DOHH2 (cell line): ENCODE measurements around the gene LHX5.

Experiments
- H3F3A ChIP-seq: fragments of 200-600 bp; sonication (generic), shearing (Covaris generic); 2 replicates; pipeline ENCODE4 v1.6.0; 2016; ENCODE audit warnings: antibody characterized with exemption, mild to moderate bottlenecking; ENCODE audit not compliant: control insufficient read depth, insufficient read depth
- H3K27ac ChIP-seq: fragments of 200-600 bp; sonication (generic); 2 replicates; pipeline ENCODE4 v1.5.1; 2014; ENCODE audit warnings: low read depth, mild to moderate bottlenecking, low read length, moderate library complexity
- H3K27me3 ChIP-seq: fragments of 200-600 bp; sonication (generic); 2 replicates; pipeline ENCODE4 v1.6.1; 2014; ENCODE audit warnings: mild to moderate bottlenecking, low read length, mixed read lengths; ENCODE audit not compliant: control insufficient read depth
- H3K36me3 ChIP-seq: fragments of 200-600 bp; sonication (generic); 2 replicates; pipeline ENCODE4 v1.6.1; 2014; ENCODE audit warnings: mild to moderate bottlenecking, low read length, moderate library complexity, mixed read lengths; ENCODE audit not compliant: control insufficient read depth
- H3K4me1 ChIP-seq: fragments of 200-600 bp; sonication (generic); 2 replicates; pipeline ENCODE4 v1.6.1; 2014; ENCODE audit warnings: mild to moderate bottlenecking, low read length, mixed read lengths; ENCODE audit not compliant: control insufficient read depth
- H3K4me2 ChIP-seq: fragments of 200-600 bp; sonication (generic); 2 replicates; pipeline ENCODE4 v1.6.0; 2014; ENCODE audit warnings: mild to moderate bottlenecking, low read length, moderate library complexity
- H3K4me3 ChIP-seq: fragments of 200-600 bp; sonication (generic); 2 replicates; pipeline ENCODE4 v1.5.1; 2014; ENCODE audit warnings: mild to moderate bottlenecking, low read length, mixed read lengths
- H3K79me2 ChIP-seq: fragments of 200-600 bp; sonication (generic); 2 replicates; pipeline ENCODE4 v1.6.1; 2014; ENCODE audit warnings: mild to moderate bottlenecking, low read length, mixed read lengths; ENCODE audit not compliant: control insufficient read depth
- H3K9me2 ChIP-seq: fragments of 200-600 bp; sonication (generic); replicated peaks from 2 replicates; pipeline ENCODE4 v1.6.1; 2014; ENCODE audit warnings: mild to moderate bottlenecking, low read length, mixed read lengths; ENCODE audit not compliant: control insufficient read depth
- H3K9me3 ChIP-seq: fragments of 200-600 bp; sonication (generic); 2 replicates; pipeline ENCODE4 v1.6.1; 2014; ENCODE audit warnings: antibody characterized with exemption, low read length, mixed read lengths; ENCODE audit not compliant: control insufficient read depth, insufficient read depth
- H4K20me1 ChIP-seq: fragments of 200-600 bp; sonication (generic); 2 replicates; pipeline ENCODE4 v1.6.0; 2014; ENCODE audit warnings: low read depth, mild to moderate bottlenecking, antibody characterized with exemption, low read length, moderate library complexity; ENCODE audit not compliant: control insufficient read depth, insufficient read depth
- EZH2phosphoT487 ChIP-seq: fragments of 200-600 bp; sonication (generic); IDR thresholded peaks from 2 replicates; pipeline ENCODE4 v1.6.1; 2017; ENCODE audit warnings: borderline replicate concordance, mild to moderate bottlenecking, antibody characterized with exemption, low read length, moderate library complexity, mixed read lengths
- TF ChIP-seq, protein P1 (sequence below): fragments of 200-600 bp; sonication (generic); IDR thresholded peaks from one replicate; pipeline ENCODE4 v1.5.1; 2014; ENCODE audit warnings: antibody characterized with exemption, mild to moderate bottlenecking, low read depth, low read length; ENCODE audit not compliant: poor library complexity, severe bottlenecking

LHX5 gene

DNA sequence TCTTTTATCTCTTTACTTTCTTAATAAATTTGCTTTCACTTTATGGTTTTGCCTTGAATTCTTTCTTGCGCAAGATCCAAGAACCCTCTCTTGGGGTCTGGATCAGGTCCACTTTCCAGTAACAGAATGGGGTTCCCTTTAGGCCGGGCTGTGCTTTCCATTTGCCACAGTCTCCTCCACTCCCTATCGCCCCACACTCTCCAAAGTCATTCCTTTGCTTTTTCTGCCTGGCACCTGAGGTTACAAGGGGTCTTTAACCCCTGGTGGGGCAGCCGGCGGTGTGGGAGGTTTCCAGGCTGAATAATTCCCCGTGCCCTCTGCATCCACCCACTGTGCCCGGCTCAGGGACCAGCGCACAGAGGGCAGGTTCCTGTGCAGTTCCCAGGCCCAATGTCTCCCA, 42.9 kb upstream of the LHX5 start:
- H3K36me3 ChIP-seq, result no peaks in the 10 kb centered on the region
- H4K20me1 ChIP-seq, result no peaks in the 10 kb centered on the region
- H3K27me3 ChIP-seq, result peaks cover 17% of the 10 kb centered on the region; the same call in 1 of the 2 replicates
- no peaks in the 10 kb centered on the region for H3K9me3 ChIP-seq
- H3F3A ChIP-seq, result no peaks in the 10 kb centered on the region
- no peaks in the 10 kb centered on the region for H3K4me1 ChIP-seq
- no peak overlapping the region for H3K4me3 ChIP-seq
- TF ChIP-seq, protein P1, sequence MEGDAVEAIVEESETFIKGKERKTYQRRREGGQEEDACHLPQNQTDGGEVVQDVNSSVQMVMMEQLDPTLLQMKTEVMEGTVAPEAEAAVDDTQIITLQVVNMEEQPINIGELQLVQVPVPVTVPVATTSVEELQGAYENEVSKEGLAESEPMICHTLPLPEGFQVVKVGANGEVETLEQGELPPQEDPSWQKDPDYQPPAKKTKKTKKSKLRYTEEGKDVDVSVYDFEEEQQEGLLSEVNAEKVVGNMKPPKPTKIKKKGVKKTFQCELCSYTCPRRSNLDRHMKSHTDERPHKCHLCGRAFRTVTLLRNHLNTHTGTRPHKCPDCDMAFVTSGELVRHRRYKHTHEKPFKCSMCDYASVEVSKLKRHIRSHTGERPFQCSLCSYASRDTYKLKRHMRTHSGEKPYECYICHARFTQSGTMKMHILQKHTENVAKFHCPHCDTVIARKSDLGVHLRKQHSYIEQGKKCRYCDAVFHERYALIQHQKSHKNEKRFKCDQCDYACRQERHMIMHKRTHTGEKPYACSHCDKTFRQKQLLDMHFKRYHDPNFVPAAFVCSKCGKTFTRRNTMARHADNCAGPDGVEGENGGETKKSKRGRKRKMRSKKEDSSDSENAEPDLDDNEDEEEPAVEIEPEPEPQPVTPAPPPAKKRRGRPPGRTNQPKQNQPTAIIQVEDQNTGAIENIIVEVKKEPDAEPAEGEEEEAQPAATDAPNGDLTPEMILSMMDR, result no peak
- TF ChIP-seq EZH2phosphoT487, result no peak
- no peaks in the 10 kb centered on the region for H3K79me2 ChIP-seq
- no peak overlapping the region for H3K4me2 ChIP-seq
- H3K27ac ChIP-seq, result no peak overlapping the region
- H3K9me2 ChIP-seq, result no peaks in the 10 kb centered on the region

DNA sequence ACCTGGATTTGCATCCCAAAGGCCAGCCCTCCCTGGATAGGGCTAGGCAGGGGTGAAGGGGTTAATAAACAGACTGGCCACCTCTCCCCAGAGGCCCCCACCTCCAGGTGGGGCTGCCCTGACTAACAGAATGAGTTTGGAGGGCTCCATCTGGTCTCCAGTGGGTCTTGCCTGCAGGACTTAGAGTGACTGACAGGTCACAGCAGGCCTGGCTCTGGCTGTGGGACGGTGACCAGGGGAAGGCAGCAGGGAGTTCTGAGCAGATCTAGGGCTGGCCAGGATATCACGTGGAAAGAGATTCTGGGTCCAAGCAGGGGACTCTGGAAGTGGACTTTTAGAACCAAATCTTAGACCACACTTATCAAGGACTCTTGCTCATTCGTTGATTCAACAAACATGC, 40.9 kb upstream of the LHX5 start:
- no peaks in the 10 kb centered on the region for H3K9me2 ChIP-seq
- H3K4me1 ChIP-seq, result no peaks in the 10 kb centered on the region
- H3K9me3 ChIP-seq, result no peaks in the 10 kb centered on the region
- no peaks in the 10 kb centered on the region for H3K36me3 ChIP-seq
- H3K79me2 ChIP-seq, result no peaks in the 10 kb centered on the region
- H3K27me3 ChIP-seq, result peaks cover 16% of the 10 kb centered on the region; the same call in 1 of the 2 replicates
- TF ChIP-seq, protein P1, result no peak
- no peak for TF ChIP-seq EZH2phosphoT487
- H3K27ac ChIP-seq, result no peak overlapping the region
- no peak overlapping the region for H3K4me2 ChIP-seq
- H3F3A ChIP-seq, result no peaks in the 10 kb centered on the region
- no peak overlapping the region for H3K4me3 ChIP-seq
- no peaks in the 10 kb centered on the region for H4K20me1 ChIP-seq

- no peaks in the 10 kb centered on the region for H3K9me2 ChIP-seq
Observed at GRCh38 chr12:113506867-113507266, 35.2 kb upstream of the LHX5 start.

More at GRCh38 chr12:113506867-113507266, 35.2 kb upstream of the LHX5 start:
- H3K4me2 ChIP-seq, result no peak overlapping the region
- no peaks in the 10 kb centered on the region for H3F3A ChIP-seq
- H3K36me3 ChIP-seq, result no peaks in the 10 kb centered on the region
- no peaks in the 10 kb centered on the region for H3K9me3 ChIP-seq
- no peak for TF ChIP-seq EZH2phosphoT487
- TF ChIP-seq, protein P1, result no peak
- no peak overlapping the region for H3K4me3 ChIP-seq
- H3K27ac ChIP-seq, result no peak overlapping the region
- no peaks in the 10 kb centered on the region for H4K20me1 ChIP-seq
- H3K27me3 ChIP-seq, result peaks cover 6% of the 10 kb centered on the region; the same call in 1 of the 2 replicates
- no peaks in the 10 kb centered on the region for H3K79me2 ChIP-seq
- H3K4me1 ChIP-seq, result no peaks in the 10 kb centered on the region
